BLaER1 treated with 17β-estradiol and CSF1 and Interleukin-3, amounts not matched to agents 10 nM and 100 nM (cell line): ENCODE results near the gene RNLS.

Experiments
- H3K27ac ChIP-seq, 11 experiments: shearing (Covaris generic); formaldehyde crosslinking; 2 replicates each; pipeline ENCODE4 v1.8.1; 2022
- H3K27me3 ChIP-seq, 11 experiments: shearing (Covaris generic); formaldehyde crosslinking; 2 replicates each; pipeline ENCODE4 v1.8.1; 2022
- H3K36me3 ChIP-seq, 11 experiments: shearing (Covaris generic); formaldehyde crosslinking; 2 replicates each; pipeline ENCODE4 v1.8.1; 2022
- H3K4me1 ChIP-seq, 10 experiments: shearing (Covaris generic); formaldehyde crosslinking; 2 replicates each; pipeline ENCODE4 v1.8.1; 2022
- H3K4me2 ChIP-seq, 11 experiments: shearing (Covaris generic); formaldehyde crosslinking; 2 replicates each; pipeline ENCODE4 v1.8.1; 2022
- H3K4me3 ChIP-seq, 10 experiments: shearing (Covaris generic); formaldehyde crosslinking; 2 replicates each; pipeline ENCODE4 v1.8.1; 2022
- H3K9ac ChIP-seq, 11 experiments: shearing (Covaris generic); formaldehyde crosslinking; 2 replicates each; pipeline ENCODE4 v1.8.1; 2022
- H3K9me3 ChIP-seq, 11 experiments: shearing (Covaris generic); formaldehyde crosslinking; replicated peaks in 1 of 11; 2 replicates each; pipeline ENCODE4 v1.8.1; 2022
- H4K20me1 ChIP-seq, 11 experiments: shearing (Covaris generic); formaldehyde crosslinking; 2 replicates each; pipeline ENCODE4 v1.8.1; 2022
- Cebpa-rat ChIP-seq, 11 experiments: shearing (Covaris generic); IDR thresholded peaks; 2 replicates each; pipeline ENCODE4 v1.8.1; 2022

The RNLS gene

GRCh38 chr10:88332503-88333247 lies 250.4 kb downstream of the RNLS start:
- H3K36me3 ChIP-seq: no peaks in the 10 kb centered on the region
- H3K4me1 ChIP-seq: peaks cover 11 to 28% (median 16%) of the 10 kb centered on the region in 10 experiments; a peak in 19 of 20 replicates
- H3K4me2 ChIP-seq: peak overlapping the region; percentile 2 to 65 (median 39); a peak in 18 of 22 replicates
- H3K9ac ChIP-seq: no peak overlapping the region
- no peak for TF ChIP-seq Cebpa-rat (IDR thresholded peaks at IDR 0.05)
- H3K9me3 ChIP-seq: no peaks in the 10 kb centered on the region
- H4K20me1 ChIP-seq: no peaks in the 10 kb centered on the region
- no peak overlapping the region for H3K4me3 ChIP-seq
- H3K27me3 ChIP-seq: no peaks in the 10 kb centered on the region
- H3K27ac ChIP-seq: no peak overlapping the region

- Histone ChIP-seq H4K20me1 (no peaks in the 10 kb centered on the region), H3K9me3 (peaks cover 0 to 17% (median 5%) of the 10 kb centered on the region in 11 experiments; a peak in 6 of 22 replicates), H3K27me3 (no peaks in the 10 kb centered on the region), H3K4me1 (peaks cover 11 to 19% (median 16%) of the 10 kb centered on the region in 10 experiments; a peak in 19 of 20 replicates), H3K9ac (no peak overlapping the region), H3K36me3 (no peaks in the 10 kb centered on the region), H3K27ac (no peak overlapping the region), H3K4me3 (no peak overlapping the region), H3K4me2 (no peak overlapping the region; a peak in 1 of 22 replicates)
- TF ChIP-seq Cebpa-rat (IDR thresholded peaks at IDR 0.05): no peak
Observed at GRCh38 chr10:88330174-88330573, 252.9 kb downstream of the RNLS start.

- no peaks in the 10 kb centered on the region for H3K27me3 ChIP-seq
- H3K9me3 ChIP-seq: peaks cover 45 to 81% (median 65%) of the 10 kb centered on the region in 11 experiments
- H3K9ac ChIP-seq: no peak overlapping the region
- no peak overlapping the region for H3K4me3 ChIP-seq
- peak overlapping the region in 3 of 11 experiments; percentile 10 to 15 (median 13); a peak in 3 of 22 replicates for H3K4me2 ChIP-seq
- no peak overlapping the region for H3K27ac ChIP-seq
- H4K20me1 ChIP-seq: no peaks in the 10 kb centered on the region
- H3K36me3 ChIP-seq: peaks cover 0 to 7% (median 0%) of the 10 kb centered on the region in 11 experiments; a peak in 1 of 22 replicates
- TF ChIP-seq Cebpa-rat (IDR thresholded peaks at IDR 0.05): no peak
- peaks cover 0 to 5% (median 0%) of the 10 kb centered on the region in 10 experiments; a peak in 3 of 20 replicates for H3K4me1 ChIP-seq
Observed at GRCh38 chr10:88322324-88323063, 260.6 kb downstream of the RNLS start.

- Histone ChIP-seq H3K9ac (no peak overlapping the region), H4K20me1 (no peaks in the 10 kb centered on the region), H3K4me3 (no peak overlapping the region), H3K9me3 (peaks cover 40 to 72% (median 56%) of the 10 kb centered on the region in 11 experiments), H3K4me1 (peaks cover 0 to 12% (median 4%) of the 10 kb centered on the region in 10 experiments; a peak in 8 of 20 replicates), H3K4me2 (no peak overlapping the region), H3K27ac (no peak overlapping the region), H3K36me3 (peaks cover 0 to 7% (median 0%) of the 10 kb centered on the region in 11 experiments; a peak in 1 of 22 replicates), H3K27me3 (no peaks in the 10 kb centered on the region)
- no peak for TF ChIP-seq Cebpa-rat (IDR thresholded peaks at IDR 0.05)
Observed at GRCh38 chr10:88319960-88320517, 263.1 kb downstream of the RNLS start.

GRCh38 chr10:88318803-88319202 lies 264.3 kb downstream of the RNLS start:
- peak overlapping the region in 1 of 10 experiments; percentile 19; a peak in 2 of 20 replicates for H3K4me3 ChIP-seq
- no peaks in the 10 kb centered on the region for H3K27me3 ChIP-seq
- no peaks in the 10 kb centered on the region for H4K20me1 ChIP-seq
- H3K36me3 ChIP-seq: peaks cover 0 to 7% (median 0%) of the 10 kb centered on the region in 11 experiments; a peak in 1 of 22 replicates
- peaks cover 0 to 12% (median 4%) of the 10 kb centered on the region in 10 experiments; a peak in 8 of 20 replicates for H3K4me1 ChIP-seq
- no peak overlapping the region for H3K27ac ChIP-seq
- no peak overlapping the region for H3K9ac ChIP-seq
- no peak for TF ChIP-seq Cebpa-rat (IDR thresholded peaks at IDR 0.05)
- no peak overlapping the region for H3K4me2 ChIP-seq
- H3K9me3 ChIP-seq: peaks cover 39 to 65% (median 56%) of the 10 kb centered on the region in 11 experiments

GRCh38 chr10:88317099-88317498 lies 266.0 kb downstream of the RNLS start:
- Histone ChIP-seq H3K4me2 (no peak overlapping the region), H3K9ac (no peak overlapping the region), H3K27me3 (no peaks in the 10 kb centered on the region), H3K9me3 (peaks cover 33 to 49% (median 45%) of the 10 kb centered on the region in 11 experiments), H3K36me3 (peaks cover 0 to 7% (median 0%) of the 10 kb centered on the region in 11 experiments; a peak in 1 of 22 replicates), H3K27ac (no peak overlapping the region), H4K20me1 (no peaks in the 10 kb centered on the region), H3K4me3 (no peak overlapping the region), H3K4me1 (peaks cover 0 to 12% (median under 1%) of the 10 kb centered on the region in 10 experiments; a peak in 6 of 20 replicates)
- TF ChIP-seq Cebpa-rat (IDR thresholded peaks at IDR 0.05): no peak

GRCh38 chr10:88316292-88316861 lies 266.7 kb downstream of the RNLS start:
- peaks cover 0 to 12% (median 0%) of the 10 kb centered on the region in 10 experiments; a peak in 5 of 20 replicates for H3K4me1 ChIP-seq
- H3K27ac ChIP-seq: no peak overlapping the region
- peaks cover 33 to 42% (median 38%) of the 10 kb centered on the region in 11 experiments for H3K9me3 ChIP-seq
- H3K9ac ChIP-seq: no peak overlapping the region
- no peaks in the 10 kb centered on the region for H4K20me1 ChIP-seq
- H3K4me3 ChIP-seq: no peak overlapping the region
- TF ChIP-seq Cebpa-rat (IDR thresholded peaks at IDR 0.05): no peak
- peaks cover 0 to 7% (median 0%) of the 10 kb centered on the region in 11 experiments; a peak in 1 of 22 replicates for H3K36me3 ChIP-seq
- H3K4me2 ChIP-seq: peak overlapping the region in 3 of 11 experiments; percentile 15 to 42 (median 35); a peak in 2 of 22 replicates
- no peaks in the 10 kb centered on the region for H3K27me3 ChIP-seq

- Histone ChIP-seq H4K20me1 (no peaks in the 10 kb centered on the region), H3K4me3 (no peak overlapping the region), H3K36me3 (peaks cover 0 to 7% (median 0%) of the 10 kb centered on the region in 11 experiments; a peak in 1 of 22 replicates), H3K27ac (no peak overlapping the region), H3K4me1 (peaks cover 0 to 12% (median 0%) of the 10 kb centered on the region in 10 experiments; a peak in 5 of 20 replicates), H3K9me3 (peaks cover 28 to 36% (median 32%) of the 10 kb centered on the region in 11 experiments), H3K9ac (no peak overlapping the region), H3K27me3 (no peaks in the 10 kb centered on the region), H3K4me2 (peak overlapping the region in 3 of 11 experiments; percentile 15 to 42 (median 35); a peak in 5 of 22 replicates)
- no peak for TF ChIP-seq Cebpa-rat (IDR thresholded peaks at IDR 0.05)
Observed at GRCh38 chr10:88315755-88316154, 267.4 kb downstream of the RNLS start.
